ENCODE data around the gene INPP5A.

- no peak for TF ChIP-seq CTCF (conservative IDR thresholded peaks at IDR 0.05; ENCODE audit: low read depth, low read length)
- no peak for TF ChIP-seq EZH2phosphoT487 (IDR thresholded peaks at IDR 0.05; ENCODE audit: borderline replicate concordance, low read length)
Measured at GRCh38 chr10:132593900-132594876, 56.6 kb downstream of the INPP5A start.

Measured in PC-3 (cell line).